Measurements from ENCODE around the gene FAT4. TPM values are rescaled to one million over a fixed set of nuclear protein-coding genes. Genes with fewer than 3 reads are reported as not detected.

Gene FAT4
- polyA plus RNA-seq, 1 donor from 2014 or later: 5.6 TPM

DNA sequence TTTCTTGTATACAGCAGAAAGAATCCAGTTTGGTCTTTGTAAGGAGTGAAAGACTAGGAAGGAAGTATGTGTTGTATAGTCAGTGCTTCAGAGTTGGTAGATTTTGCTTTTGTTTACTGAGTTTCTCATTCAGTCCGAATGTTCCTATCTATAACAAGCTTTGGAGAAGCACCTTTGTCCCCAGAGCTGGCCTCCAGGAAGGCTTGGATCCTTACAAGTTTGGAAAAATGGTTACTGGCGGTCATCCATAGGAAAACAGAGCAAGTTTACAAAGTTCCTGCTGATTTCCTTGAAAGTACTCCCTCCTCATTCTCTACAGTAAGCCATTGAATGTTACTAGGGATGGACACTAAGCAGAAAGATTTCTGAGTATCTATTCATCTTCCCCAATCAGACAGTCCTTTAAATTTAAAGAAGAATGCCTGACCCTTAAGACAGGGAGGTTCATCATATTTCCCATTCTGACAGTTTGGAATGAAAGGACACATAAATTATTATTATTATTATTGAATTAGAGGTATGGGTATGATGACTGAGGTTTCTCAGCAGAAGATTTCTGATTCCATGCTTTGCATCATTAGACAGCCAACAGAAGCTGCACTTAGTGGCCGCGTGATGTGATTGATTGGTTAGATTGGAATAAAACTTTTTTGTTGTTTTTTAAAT lies 35.8 kb downstream of the FAT4 start:
- Histone ChIP-seq H3K36me3 (ENCODE audit: insufficient read depth, low read length) (no peaks in the 10 kb centered on the region), H3K4me2 (ENCODE audit: low read length) (no peak overlapping the region), H3K4me3 (ENCODE audit: low read length) (no peak overlapping the region), H4K20me1 (ENCODE audit: insufficient read depth) (no peaks in the 10 kb centered on the region), H3K9ac (ENCODE audit: low read length) (no peak overlapping the region), H3K9me2 (ENCODE audit: insufficient read depth, low read length) (no peaks in the 10 kb centered on the region), H3K9me3 (ENCODE audit: low read length) (no peaks in the 10 kb centered on the region), H2AFZ (ENCODE audit: low read depth, low read length) (no peak overlapping the region), H3K27me3 (ENCODE audit: insufficient read depth, low read depth, low read length) (no peaks in the 10 kb centered on the region), H3K79me2 (replicated peaks; ENCODE audit: insufficient read depth, low read length) (no peaks in the 10 kb centered on the region), H3F3A (ENCODE audit: insufficient read depth, low read length, poor library complexity, severe bottlenecking) (no peaks in the 10 kb centered on the region), H3K27ac (ENCODE audit: low read length) (no peak overlapping the region)
- TF ChIP-seq EZH2 (IDR thresholded peaks at IDR 0.05; ENCODE audit: borderline replicate concordance, insufficient read depth, low read length, poor library complexity, severe bottlenecking) (no peak), EP300 (conservative IDR thresholded peaks at IDR 0.05; ENCODE audit: poor library complexity, severe bottlenecking) (no peak), MXI1 (conservative IDR thresholded peaks at IDR 0.05; ENCODE audit: poor library complexity, severe bottlenecking) (no peak), POLR2AphosphoS5 (IDR thresholded peaks at IDR 0.05) (no peak), RAD21 (conservative IDR thresholded peaks at IDR 0.05) (no peak), TAF1 (IDR thresholded peaks at IDR 0.05; ENCODE audit: low read depth) (no peak), SMC3 (conservative IDR thresholded peaks at IDR 0.05; ENCODE audit: poor library complexity) (no peak)
- TF ChIP-seq, protein P1, sequence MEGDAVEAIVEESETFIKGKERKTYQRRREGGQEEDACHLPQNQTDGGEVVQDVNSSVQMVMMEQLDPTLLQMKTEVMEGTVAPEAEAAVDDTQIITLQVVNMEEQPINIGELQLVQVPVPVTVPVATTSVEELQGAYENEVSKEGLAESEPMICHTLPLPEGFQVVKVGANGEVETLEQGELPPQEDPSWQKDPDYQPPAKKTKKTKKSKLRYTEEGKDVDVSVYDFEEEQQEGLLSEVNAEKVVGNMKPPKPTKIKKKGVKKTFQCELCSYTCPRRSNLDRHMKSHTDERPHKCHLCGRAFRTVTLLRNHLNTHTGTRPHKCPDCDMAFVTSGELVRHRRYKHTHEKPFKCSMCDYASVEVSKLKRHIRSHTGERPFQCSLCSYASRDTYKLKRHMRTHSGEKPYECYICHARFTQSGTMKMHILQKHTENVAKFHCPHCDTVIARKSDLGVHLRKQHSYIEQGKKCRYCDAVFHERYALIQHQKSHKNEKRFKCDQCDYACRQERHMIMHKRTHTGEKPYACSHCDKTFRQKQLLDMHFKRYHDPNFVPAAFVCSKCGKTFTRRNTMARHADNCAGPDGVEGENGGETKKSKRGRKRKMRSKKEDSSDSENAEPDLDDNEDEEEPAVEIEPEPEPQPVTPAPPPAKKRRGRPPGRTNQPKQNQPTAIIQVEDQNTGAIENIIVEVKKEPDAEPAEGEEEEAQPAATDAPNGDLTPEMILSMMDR (IDR thresholded peaks at IDR 0.05; ENCODE audit: poor library complexity, severe bottlenecking): no peak
- TF ChIP-seq, protein P2, sequence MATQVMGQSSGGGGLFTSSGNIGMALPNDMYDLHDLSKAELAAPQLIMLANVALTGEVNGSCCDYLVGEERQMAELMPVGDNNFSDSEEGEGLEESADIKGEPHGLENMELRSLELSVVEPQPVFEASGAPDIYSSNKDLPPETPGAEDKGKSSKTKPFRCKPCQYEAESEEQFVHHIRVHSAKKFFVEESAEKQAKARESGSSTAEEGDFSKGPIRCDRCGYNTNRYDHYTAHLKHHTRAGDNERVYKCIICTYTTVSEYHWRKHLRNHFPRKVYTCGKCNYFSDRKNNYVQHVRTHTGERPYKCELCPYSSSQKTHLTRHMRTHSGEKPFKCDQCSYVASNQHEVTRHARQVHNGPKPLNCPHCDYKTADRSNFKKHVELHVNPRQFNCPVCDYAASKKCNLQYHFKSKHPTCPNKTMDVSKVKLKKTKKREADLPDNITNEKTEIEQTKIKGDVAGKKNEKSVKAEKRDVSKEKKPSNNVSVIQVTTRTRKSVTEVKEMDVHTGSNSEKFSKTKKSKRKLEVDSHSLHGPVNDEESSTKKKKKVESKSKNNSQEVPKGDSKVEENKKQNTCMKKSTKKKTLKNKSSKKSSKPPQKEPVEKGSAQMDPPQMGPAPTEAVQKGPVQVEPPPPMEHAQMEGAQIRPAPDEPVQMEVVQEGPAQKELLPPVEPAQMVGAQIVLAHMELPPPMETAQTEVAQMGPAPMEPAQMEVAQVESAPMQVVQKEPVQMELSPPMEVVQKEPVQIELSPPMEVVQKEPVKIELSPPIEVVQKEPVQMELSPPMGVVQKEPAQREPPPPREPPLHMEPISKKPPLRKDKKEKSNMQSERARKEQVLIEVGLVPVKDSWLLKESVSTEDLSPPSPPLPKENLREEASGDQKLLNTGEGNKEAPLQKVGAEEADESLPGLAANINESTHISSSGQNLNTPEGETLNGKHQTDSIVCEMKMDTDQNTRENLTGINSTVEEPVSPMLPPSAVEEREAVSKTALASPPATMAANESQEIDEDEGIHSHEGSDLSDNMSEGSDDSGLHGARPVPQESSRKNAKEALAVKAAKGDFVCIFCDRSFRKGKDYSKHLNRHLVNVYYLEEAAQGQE (IDR thresholded peaks at IDR 0.05; ENCODE audit: borderline replicate concordance): no peak

DNA sequence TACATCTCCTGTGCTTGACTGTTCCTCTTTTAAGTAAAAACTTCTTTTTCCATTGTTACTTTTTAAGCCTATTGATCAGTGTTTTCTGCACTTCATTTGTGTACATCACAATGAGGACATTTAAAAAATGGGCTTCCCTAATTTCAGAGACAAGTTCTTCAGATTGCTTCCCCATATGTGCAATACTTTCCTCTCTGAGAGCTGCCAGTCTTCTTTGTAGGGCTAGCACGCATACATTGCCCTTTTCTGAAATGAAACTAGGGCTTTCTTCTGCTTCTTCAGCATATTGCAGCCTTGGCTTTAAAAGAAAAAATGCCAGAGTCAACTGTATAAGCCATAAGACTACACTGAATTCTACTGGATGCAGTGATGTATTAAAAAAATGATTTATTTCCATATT lies 37.8 kb downstream of the FAT4 start:
- Histone ChIP-seq H3F3A (ENCODE audit: insufficient read depth, low read length, poor library complexity, severe bottlenecking) (no peaks in the 10 kb centered on the region), H3K9me3 (ENCODE audit: low read length) (no peaks in the 10 kb centered on the region), H3K27me3 (ENCODE audit: insufficient read depth, low read depth, low read length) (no peaks in the 10 kb centered on the region), H3K79me2 (replicated peaks; ENCODE audit: insufficient read depth, low read length) (no peaks in the 10 kb centered on the region), H3K27ac (ENCODE audit: low read length) (no peak overlapping the region), H3K9me2 (ENCODE audit: insufficient read depth, low read length) (no peaks in the 10 kb centered on the region), H4K20me1 (ENCODE audit: insufficient read depth) (no peaks in the 10 kb centered on the region), H2AFZ (ENCODE audit: low read depth, low read length) (no peak overlapping the region), H3K4me2 (ENCODE audit: low read length) (no peak overlapping the region), H3K36me3 (ENCODE audit: insufficient read depth, low read length) (no peaks in the 10 kb centered on the region), H3K9ac (ENCODE audit: low read length) (no peak overlapping the region), H3K4me3 (ENCODE audit: low read length) (no peak overlapping the region)
- TF ChIP-seq EP300 (conservative IDR thresholded peaks at IDR 0.05; ENCODE audit: poor library complexity, severe bottlenecking) (no peak), EZH2 (IDR thresholded peaks at IDR 0.05; ENCODE audit: borderline replicate concordance, insufficient read depth, low read length, poor library complexity, severe bottlenecking) (no peak), MXI1 (conservative IDR thresholded peaks at IDR 0.05; ENCODE audit: poor library complexity, severe bottlenecking) (no peak), RAD21 (conservative IDR thresholded peaks at IDR 0.05) (no peak), POLR2AphosphoS5 (IDR thresholded peaks at IDR 0.05) (no peak), TAF1 (IDR thresholded peaks at IDR 0.05; ENCODE audit: low read depth) (no peak), SMC3 (conservative IDR thresholded peaks at IDR 0.05; ENCODE audit: poor library complexity) (no peak)
- TF ChIP-seq, protein P2 (IDR thresholded peaks at IDR 0.05; ENCODE audit: borderline replicate concordance): no peak
- TF ChIP-seq, protein P1 (IDR thresholded peaks at IDR 0.05; ENCODE audit: poor library complexity, severe bottlenecking): no peak
